SK-N-MC (cell line): Measurements from ENCODE around the gene ST8SIA5.

Experiments used
- EZH2 ChIP-seq: fragments of 200-600 bp; sonication (generic); IDR thresholded peaks from one replicate; pipeline ENCODE4 v1.6.1; 2017; ENCODE audit warnings: antibody characterized with exemption
- POLR2AphosphoS5 ChIP-seq: IDR thresholded peaks from 2 replicates; pipeline ENCODE4 v1.6.1; 2012; ENCODE audit warnings: mild to moderate bottlenecking, low read depth, low read length, borderline replicate concordance

- TF ChIP-seq POLR2AphosphoS5 (no peak), EZH2 (no peak)
Observed at GRCh38 chr18:46700066-46700824, 56.6 kb downstream of the ST8SIA5 start.
